GM19455 (cell line): ENCODE results near the gene PTPRJ.
"Not testable (repeated sequence)": the region's sequence is repeated elsewhere in the genome, so short reads cannot be mapped to it uniquely, and the experiment has no call there.

Experiments
- ATAC-seq: cut with Tn5 transposase; IDR thresholded peaks from one replicate; pipeline ENCODE4 v1.9.1; 2021; ENCODE audit not compliant: unreplicated experiment

Gene PTPRJ

GRCh38 chr11:48190906-48191654 is 210.7 kb downstream of the PTPRJ start:
- ATAC-seq, result not testable (repeated sequence)

- ATAC-seq, result no peak
Observed at GRCh38 chr11:48193876-48194275, 213.5 kb downstream of the PTPRJ start.

GRCh38 chr11:48207881-48208280 is 227.5 kb downstream of the PTPRJ start:
- no peak for ATAC-seq

- ATAC-seq, result no peak
Observed at GRCh38 chr11:48210052-48210451, 229.7 kb downstream of the PTPRJ start.

- ATAC-seq, result no peak
Observed at GRCh38 chr11:48216510-48216909, 236.2 kb downstream of the PTPRJ start, which contains the start of gene OR4B1. TSS of gene OR4B1 (plus strand) at chr11:48216810. CDS start at chr11:48216810, 0 bp downstream.
